SH-SY5Y (cell line): ENCODE data around the gene METRNL.

Experiments used
- GATA2 ChIP-seq: IDR thresholded peaks from 2 replicates; pipeline ENCODE4 v1.6.1; 2011; ENCODE audit warnings: mild to moderate bottlenecking, low read depth, low read length
- GATA3 ChIP-seq: IDR thresholded peaks from 2 replicates; pipeline ENCODE4 v1.6.1; 2011; ENCODE audit warnings: low read depth, mild to moderate bottlenecking, low read length, moderate library complexity

- TF ChIP-seq GATA2 (no peak), GATA3 (no peak)
Measured at GRCh38 chr17:83088909-83089308, 9.5 kb downstream of the METRNL start.
